HG02623 (cell line): ENCODE measurements around the gene CNOT9.

Experiments
- ATAC-seq: cut with Tn5 transposase; IDR thresholded peaks from one replicate; pipeline ENCODE4 v1.9.1; 2021; ENCODE audit warnings: moderate library complexity; ENCODE audit not compliant: unreplicated experiment

CNOT9 gene

GRCh38 chr2:218643751-218644310 lies 75.2 kb downstream of the CNOT9 start:
- ATAC-seq, result no peak

- ATAC-seq, result no peak
Observed at GRCh38 chr2:218644721-218645120, 76.1 kb downstream of the CNOT9 start.

- no peak for ATAC-seq
Observed at GRCh38 chr2:218645126-218645525, 76.5 kb downstream of the CNOT9 start.
